B cell (primary cell): ENCODE data around the gene KCNS1. TPM values are rescaled to one million over a fixed set of nuclear protein-coding genes. Genes with fewer than 3 reads are reported as not detected.
A peak's percentile ranks its signal among the peaks of the same experiment; 100 is the strongest.

Source experiments
- ATAC-seq: fragments of 200-7000 bp; cut with Tn5 transposase; one replicate; pipeline ENCODE4 v1.10.0; 2021; ENCODE audit warnings: low read depth, mild to moderate bottlenecking, moderate number of reproducible peaks, moderate library complexity
- CTCF ChIA-PET: fragments of 350-600 bp; sonication (Branson Sonifier 250); formaldehyde crosslinking; loops from one replicate; lab custom pipeline; 2021; ENCODE audit warnings: antibody characterized with exemption, inconsistent platforms; lab: Charles Lee
- POLR2A ChIA-PET: fragments of 350-600 bp; sonication (Branson Sonifier 250); formaldehyde crosslinking; loops from one replicate; lab custom pipeline; 2021; ENCODE audit warnings: antibody characterized with exemption; lab: Charles Lee
- DNase-seq: peaks from one replicate; pipeline ENCODE4 v3.0.0; 2013
- H2AFZ ChIP-seq: 2 replicates; pipeline ENCODE4 v1.6.1; 2012; ENCODE audit warnings: mild to moderate bottlenecking, low read depth, low read length; ENCODE audit not compliant: insufficient read depth, poor library complexity, severe bottlenecking
- H3K27ac ChIP-seq, 2 donors: 1 replicate in 1 of 2; 2 replicates in 1 of 2; pipeline ENCODE4 v1.5.1; 2012 to 2013; ENCODE audit warnings: low read length in 2 of 2, mild to moderate bottlenecking in 2 of 2, moderate library complexity in 1 of 2
- H3K27me3 ChIP-seq, 4 experiments: fragments of 200-600 bp in 1 of 4; sonication (generic) in 1 of 4; replicated peaks in 1 of 4; 1 replicate in 2 of 4; 2 replicates in 2 of 4; pipeline versions ENCODE4 v1.6.1 to v1.7.0; 2013 to 2016; ENCODE audit warnings: low read length in 3 of 4, mild to moderate bottlenecking in 2 of 4, mixed read lengths in 1 of 4, moderate library complexity in 1 of 4; ENCODE audit not compliant: insufficient read depth in 4 of 4, control insufficient read depth in 3 of 4; ENCODE audit errors: control extremely low read depth in 1 of 4
- H3K36me3 ChIP-seq, 2 experiments: replicated peaks in 1 of 2; 1 replicate in 1 of 2; 2 replicates in 1 of 2; pipeline versions ENCODE4 v1.6.1 to v1.7.1; 2013; ENCODE audit warnings: low read length in 1 of 2; ENCODE audit not compliant: insufficient read depth in 2 of 2, control insufficient read depth in 1 of 2; ENCODE audit errors: control extremely low read depth in 1 of 2, extremely low read depth in 1 of 2
- H3K4me1 ChIP-seq, 2 donors: fragments of 200-600 bp in 1 of 2; sonication (generic) in 1 of 2; 1 replicate in 1 of 2; 2 replicates in 1 of 2; pipeline versions ENCODE4 v1.5.1 to v1.6.1; 2013 to 2017; ENCODE audit warnings: low read length in 2 of 2; ENCODE audit not compliant: control insufficient read depth in 2 of 2, insufficient read depth in 2 of 2
- H3K4me2 ChIP-seq: replicated peaks from 2 replicates; pipeline ENCODE3; 2012; ENCODE audit warnings: mild to moderate bottlenecking, low read depth, low read length; ENCODE audit not compliant: poor library complexity, severe bottlenecking
- H3K4me3 ChIP-seq, 5 experiments: fragments of 200-600 bp in 1 of 5; sonication (generic) in 1 of 5; 1 replicate in 3 of 5; 2 replicates in 2 of 5; pipeline versions ENCODE4 v1.5.1 to v1.7.0; 2011 to 2016; ENCODE audit warnings: low read length in 4 of 5, mild to moderate bottlenecking in 4 of 5, low read depth in 2 of 5, control low read depth in 1 of 5, moderate library complexity in 1 of 5; ENCODE audit not compliant: insufficient read depth in 1 of 5; ENCODE audit errors: control extremely low read depth in 1 of 5, extremely low read depth in 1 of 5
- H3K79me2 ChIP-seq: fragments of 200-600 bp; sonication (generic); one replicate; pipeline ENCODE4 v1.6.0; 2016; ENCODE audit warnings: low read length; ENCODE audit not compliant: control insufficient read depth, insufficient read depth
- H3K9ac ChIP-seq: fragments of 200-600 bp; sonication (generic); 2 replicates; pipeline ENCODE4 v1.6.1; 2017; ENCODE audit warnings: mild to moderate bottlenecking, low read length, moderate library complexity
- H3K9me3 ChIP-seq, 3 donors: one replicate each; pipeline versions ENCODE4 v1.6.1 to v1.7.1; 2013; ENCODE audit warnings: low read length in 2 of 3; ENCODE audit not compliant: control insufficient read depth in 2 of 3, insufficient read depth in 1 of 3; ENCODE audit errors: control extremely low read depth in 1 of 3
- H4K20me1 ChIP-seq: 2 replicates; pipeline ENCODE4 v1.6.0; 2012; ENCODE audit warnings: mild to moderate bottlenecking, low read length; ENCODE audit not compliant: insufficient read depth, control insufficient read depth, poor library complexity, severe bottlenecking
- H3K27ac Mint-ChIP-seq: one replicate; pipeline ENCODE4 v1.8.0; 2021; ENCODE audit warnings: mixed read lengths
- H3K27me3 Mint-ChIP-seq: one replicate; pipeline ENCODE4 v1.8.0; 2021; ENCODE audit warnings: mixed read lengths
- H3K4me1 Mint-ChIP-seq: one replicate; pipeline ENCODE4 v1.8.0; 2021; ENCODE audit warnings: mixed read lengths
- H3K4me3 Mint-ChIP-seq: one replicate; pipeline ENCODE4 v1.8.0; 2021; ENCODE audit warnings: mixed read lengths
- H3K9me3 Mint-ChIP-seq: one replicate; pipeline ENCODE4 v1.8.0; 2022; ENCODE audit warnings: mixed read lengths; ENCODE audit not compliant: insufficient read depth
- CTCF ChIP-seq: fragments of 200-600 bp; IDR thresholded peaks from one replicate; pipeline ENCODE4 v1.8.0; 2022; ENCODE audit warnings: antibody characterized with exemption, mild to moderate bottlenecking
- EZH2 ChIP-seq: IDR thresholded peaks from 2 replicates; pipeline ENCODE4 v1.6.1; 2012; ENCODE audit warnings: borderline replicate concordance, low read depth, mild to moderate bottlenecking, moderate library complexity, low read length; ENCODE audit not compliant: insufficient read depth, poor library complexity, severe bottlenecking
- WGBS: methylation state at CpG from one replicate; pipeline ENCODE4 v1.1.5; 2013; ENCODE audit warnings: missing lambda C conversion rate; ENCODE audit not compliant: insufficient coverage; 5-methylcytosine and 5-hydroxymethylcytosine counted together
- intact Hi-C: fragments of 100-400 bp; cut with micrococcal nuclease; formaldehyde crosslinking; loops from one replicate; pipeline ENCODE4 v1.10.0; 2022
- polyA plus RNA-seq: library from polyadenylated mRNA; depleted of rRNA; stranded (reverse); fragments of >200 nt; gene quantifications from 2 replicates; pipeline ENCODE4 v1.2.3, GENCODE V29; 2012
- total RNA-seq, 2 donors: library from RNA; stranded (reverse); fragments of 120-200 nt in 1 of 2; gene quantifications; 1 replicate in 1 of 2; 2 replicates in 1 of 2; pipeline versions ENCODE4 v1.2.3 to v1.2.4, GENCODE V29; 2013 to 2022

Gene KCNS1
- total and polyA plus RNA-seq, 2 donors (not counting 1 experiment from before 2014, with no cell fraction given) = 0.04 TPM; not detected in 1

GRCh38 chr20:45052698-45053429 is 48.1 kb downstream of the KCNS1 start:
- Histone ChIP-seq H3K9ac (peak overlapping the region; percentile 45), H3K4me3 (no peak overlapping the region), H2AFZ (no peak overlapping the region), H3K36me3 (peaks cover 2 to 33% of the 10 kb centered on the region in 2 experiments), H3K9me3 (no peaks in the 10 kb centered on the region), H4K20me1 (no peaks in the 10 kb centered on the region), H3K79me2 (peaks cover 94% of the 10 kb centered on the region), H3K4me1 (peaks cover 53 to 58% of the 10 kb centered on the region in 2 donors), H3K27ac (peak overlapping the region; percentile 82 to 88), H3K4me2 (peak overlapping the region; percentile 70), H3K27me3 (no peaks in the 10 kb centered on the region)
- Mint-ChIP-seq H3K27me3 (no peaks in the 10 kb centered on the region), H3K9me3 (no peaks in the 10 kb centered on the region), H3K4me1 (peaks cover 71% of the 10 kb centered on the region), H3K4me3 (peak overlapping the region; percentile 30), H3K27ac (peak overlapping the region; percentile 73)
- intact Hi-C loops = no loop called here
- DNase-seq (peak; percentile 48), ATAC-seq (peak; percentile 35)
- ChIA-PET POLR2A (no interaction called here), CTCF (interaction anchor here (1.2 to 8.4 kb wide), 4 partner anchors 7 to 44 kb away, joined by 4 to 80 read pairs (median 29); no protein-coding TSS in a partner anchor)
- TF ChIP-seq CTCF (no peak), EZH2 (no peak)
- WGBS = 24% methylated on average over 4 of the region's 7 CpGs
